Gastroesophageal sphincter (tissue), 4 donors: Measurements from ENCODE around the gene FSD2. TPM values are rescaled to one million over a fixed set of nuclear protein-coding genes. Genes with fewer than 3 reads are reported as not detected.

Experiments used
- ATAC-seq: fragments of 150-250 bp; one replicate; pipeline ENCODE4 v1.9.1; 2016; ENCODE audit warnings: mild to moderate bottlenecking, moderate library complexity
- H3K27ac ChIP-seq, 4 donors: fragments of 200-600 bp; sonication (generic) in 3 of 4; 1 replicate in 3 of 4; 2 replicates in 1 of 4; pipeline ENCODE4 v1.5.1; 2016 to 2019
- H3K27me3 ChIP-seq: fragments of 200-600 bp; sonication (generic); one replicate; pipeline ENCODE4 v1.5.1; 2019
- H3K36me3 ChIP-seq, 2 donors: fragments of 200-600 bp; sonication (generic); one replicate each; pipeline ENCODE4 v1.5.1; 2019; ENCODE audit warnings: control low read depth in 1 of 2
- H3K4me1 ChIP-seq, 3 donors: fragments of 200-600 bp; sonication (generic); 1 replicate in 2 of 3; 2 replicates in 1 of 3; pipeline ENCODE4 v1.5.1; 2016 to 2019; ENCODE audit warnings: control low read depth in 2 of 3
- H3K4me3 ChIP-seq, 2 donors: fragments of 200-600 bp; sonication (generic); one replicate each; pipeline ENCODE4 v1.5.1; 2019; ENCODE audit warnings: mild to moderate bottlenecking in 1 of 2, moderate library complexity in 1 of 2
- H3K9me3 ChIP-seq, 3 donors: fragments of 200-600 bp; sonication (generic); one replicate each; pipeline ENCODE4 v1.5.1; 2017 to 2019; ENCODE audit warnings: control low read depth in 2 of 3
- CTCF ChIP-seq, 4 experiments: fragments of 200-600 bp in 2 of 4; fragments of 450-650 bp in 2 of 4; sonication (generic) in 1 of 4; IDR thresholded peaks; one replicate each; pipeline ENCODE4 v1.5.1; 2017 to 2019; ENCODE audit warnings: antibody characterized with exemption in 4 of 4, mild to moderate bottlenecking in 2 of 4, moderate library complexity in 2 of 4
- EP300 ChIP-seq: sonication (generic); formaldehyde crosslinking; IDR thresholded peaks from one replicate; pipeline ENCODE4 v1.6.1; 2017; ENCODE audit warnings: antibody characterized with exemption, mild to moderate bottlenecking
- POLR2A ChIP-seq, 2 donors: fragments of 450-650 bp; IDR thresholded peaks; one replicate each; pipeline ENCODE4 v1.6.1; 2017; ENCODE audit warnings: antibody characterized with exemption in 2 of 2, mild to moderate bottlenecking in 2 of 2, moderate library complexity in 1 of 2
- POLR2AphosphoS5 ChIP-seq: sonication (generic); formaldehyde crosslinking; IDR thresholded peaks from one replicate; pipeline ENCODE4 v1.6.1; 2017; ENCODE audit warnings: antibody characterized with exemption
- WGBS, 2 donors: methylation state at CpG; one replicate each; pipeline ENCODE4 v1.1.5; 2018; ENCODE audit warnings: low coverage in 1 of 2; 5-methylcytosine and 5-hydroxymethylcytosine counted together
- total RNA-seq, 4 donors: library from RNA; depleted of rRNA; stranded (reverse); fragments of >200 nt; gene quantifications; one replicate each; pipeline ENCODE4 v1.1.0, GENCODE V29; 2016

Gene FSD2
- not detected for total RNA-seq

GRCh38 chr15:82805994-82806406, at the start of gene FSD2:
Gene FSD2, minus strand, starts transcription at chr15:82806069. Its CDS starts 18,679 bp downstream, at chr15:82787390.
- no peak for TF ChIP-seq POLR2A (IDR thresholded peaks at IDR 0.05)
- no peak for TF ChIP-seq POLR2AphosphoS5
- Histone ChIP-seq H3K36me3 (no peaks in the 10 kb centered on the region), H3K9me3 (no peaks in the 10 kb centered on the region), H3K27me3 (no peaks in the 10 kb centered on the region), H3K4me3 (no peak within 1 kb of the TSS), H3K27ac (no peak within 1 kb of the TSS), H3K4me1 (peaks cover 0 to 11% (median 0%) of the 10 kb centered on the region in 3 donors)
- 33 to 64% methylated on average over 1 of the region's 2 CpGs for WGBS, 2 donors
- ATAC-seq: no peak

- H3K4me1 ChIP-seq: peaks cover 0 to 11% (median 0%) of the 10 kb centered on the region in 3 donors
- ATAC-seq: no peak
- peaks cover 0 to 24% of the 10 kb centered on the region in 2 donors for H3K36me3 ChIP-seq
- no peak overlapping the region for H3K4me3 ChIP-seq
- WGBS, 2 donors: 96% methylated on average over 5 of the region's 21 CpGs; no CpG with 5 or more reads in 1 of the 2 donors
- no peaks in the 10 kb centered on the region for H3K9me3 ChIP-seq
- no peak overlapping the region for H3K27ac ChIP-seq
- TF ChIP-seq CTCF (IDR thresholded peaks at IDR 0.05) (no peak), EP300 (no peak), POLR2A (IDR thresholded peaks at IDR 0.05) (no peak), POLR2AphosphoS5 (no peak)
- no peaks in the 10 kb centered on the region for H3K27me3 ChIP-seq
Measured at GRCh38 chr15:82854554-82854953, 48.7 kb upstream of the FSD2 start.

- peaks cover 0 to 19% of the 10 kb centered on the region in 2 donors for H3K36me3 ChIP-seq
- WGBS, 2 donors: 80% methylated on average over 5 of the region's 16 CpGs; no CpG with 5 or more reads in 1 of the 2 donors
- H3K9me3 ChIP-seq: no peaks in the 10 kb centered on the region
- H3K27me3 ChIP-seq: no peaks in the 10 kb centered on the region
- H3K4me3 ChIP-seq: no peak overlapping the region
- ATAC-seq: no peak
- TF ChIP-seq POLR2A (IDR thresholded peaks at IDR 0.05) (no peak), POLR2AphosphoS5 (no peak), CTCF (IDR thresholded peaks at IDR 0.05) (no peak), EP300 (no peak)
- no peak overlapping the region for H3K27ac ChIP-seq
- H3K4me1 ChIP-seq: peaks cover 0 to 16% (median 0%) of the 10 kb centered on the region in 3 donors
Measured at GRCh38 chr15:82852941-82853561, 47.2 kb upstream of the FSD2 start.

GRCh38 chr15:82851981-82852511, 46.2 kb upstream of the FSD2 start:
- no peak for ATAC-seq
- peaks cover 0 to 19% of the 10 kb centered on the region in 2 donors for H3K36me3 ChIP-seq
- H3K9me3 ChIP-seq: no peaks in the 10 kb centered on the region
- H3K27ac ChIP-seq: no peak overlapping the region
- WGBS, 2 donors: 76 to 81% methylated on average over 2 to 8 of the region's 9 CpGs
- TF ChIP-seq EP300 (no peak), CTCF (IDR thresholded peaks at IDR 0.05) (no peak), POLR2A (IDR thresholded peaks at IDR 0.05) (no peak), POLR2AphosphoS5 (no peak)
- H3K4me1 ChIP-seq: peaks cover 0 to 16% (median 0%) of the 10 kb centered on the region in 3 donors
- no peak overlapping the region for H3K4me3 ChIP-seq
- no peaks in the 10 kb centered on the region for H3K27me3 ChIP-seq

GRCh38 chr15:82851306-82851850, 45.5 kb upstream of the FSD2 start:
- WGBS, 2 donors: 90 to 93% methylated on average over 13 to 14 of the region's 14 CpGs
- H3K4me1 ChIP-seq: peaks cover 0 to 16% (median 0%) of the 10 kb centered on the region in 3 donors
- TF ChIP-seq CTCF (IDR thresholded peaks at IDR 0.05): no peak
- H3K36me3 ChIP-seq: peaks cover 0 to 19% of the 10 kb centered on the region in 2 donors
- ATAC-seq: no peak
- no peak overlapping the region for H3K27ac ChIP-seq
- H3K4me3 ChIP-seq: no peak overlapping the region
- no peaks in the 10 kb centered on the region for H3K9me3 ChIP-seq
- H3K27me3 ChIP-seq: no peaks in the 10 kb centered on the region
